Fibroblast of the aortic adventitia (primary cell): ENCODE data around the gene ITIH1. TPM values are rescaled to one million over a fixed set of nuclear protein-coding genes. Genes with fewer than 3 reads are reported as not detected.
"Not testable (repeated sequence)": the region's sequence is repeated elsewhere in the genome, so short reads cannot be mapped to it uniquely, and the experiment has no call there.

Experiments used
- DNase-seq: peaks from one replicate; pipeline ENCODE4 v3.0.0-alpha.2; 2010; ENCODE audit warnings: low read depth
- H3K4me3 ChIP-seq: 2 replicates; pipeline ENCODE4 v1.5.1; 2011; ENCODE audit warnings: low read depth, mild to moderate bottlenecking, control low read depth, low read length, moderate library complexity
- CTCF ChIP-seq: IDR thresholded peaks from 2 replicates; pipeline ENCODE4 v1.5.1; 2011; ENCODE audit warnings: mild to moderate bottlenecking, low read length, control low read depth, inconsistent platforms; ENCODE audit not compliant: insufficient read depth
- total RNA-seq: library from RNA; depleted of rRNA; stranded (reverse); fragments of >200 nt; gene quantifications from 2 replicates; pipeline ENCODE4 v1.2.3, GENCODE V29; 2012; ENCODE audit warnings: low replicate concordance

ITIH1 gene
- 1.3 TPM in 1 of 2 replicates, not detected in the other for total RNA-seq

- TF ChIP-seq CTCF, result no peak
- DNase-seq, result no peak
- no peak within 1 kb of the TSS for H3K4me3 ChIP-seq
These were observed at the start of gene ITIH1 for GRCh38 chr3:52777127-52777958. Gene ITIH1 (plus strand): TSS chr3:52777599. CDS start chr3:52777616, 17 bp downstream.

- H3K4me3 ChIP-seq, DNase-seq: not testable (repeated sequence)
These were observed 48.6 kb upstream of the ITIH1 start for GRCh38 chr3:52728753-52729152.

- DNase-seq, result peak; percentile 20
- TF ChIP-seq CTCF, result no peak
- no peak overlapping the region for H3K4me3 ChIP-seq
These were observed 46.7 kb upstream of the ITIH1 start for GRCh38 chr3:52730681-52731080.

- no peak overlapping the region for H3K4me3 ChIP-seq
- DNase-seq, result no peak
- TF ChIP-seq CTCF, result no peak
These were observed 45.8 kb upstream of the ITIH1 start for GRCh38 chr3:52731590-52731989.

- no peak for DNase-seq
- H3K4me3 ChIP-seq, result no peak overlapping the region
- TF ChIP-seq CTCF, result no peak
These were observed 44.0 kb upstream of the ITIH1 start for GRCh38 chr3:52733256-52733891.

- TF ChIP-seq CTCF, result no peak
- DNase-seq, result no peak
- H3K4me3 ChIP-seq, result no peak overlapping the region
These were observed 37.7 kb upstream of the ITIH1 start for GRCh38 chr3:52739730-52740129.

GRCh38 chr3:52742418-52743041 is 34.9 kb upstream of the ITIH1 start:
- H3K4me3 ChIP-seq, result no peak overlapping the region
- peak; percentile 60 for DNase-seq
- TF ChIP-seq CTCF, result peak; percentile 65
